CD14-positive monocyte (primary cell): Measurements from ENCODE around the gene ZBTB14. TPM values are rescaled to one million over a fixed set of nuclear protein-coding genes. Genes with fewer than 3 reads are reported as not detected.

Source experiments
- DNase-seq, 3 donors: peaks; one replicate each; pipeline ENCODE4 v3.0.0-alpha.2; 2011 to 2022
- H2AFZ ChIP-seq: 2 replicates; pipeline ENCODE4 v1.6.0; 2012; ENCODE audit warnings: mild to moderate bottlenecking, low read depth, low read length, inconsistent platforms; ENCODE audit not compliant: insufficient read depth, poor library complexity, severe bottlenecking
- H3K27ac ChIP-seq, 2 donors: 1 replicate in 1 of 2; 2 replicates in 1 of 2; pipeline ENCODE4 v1.5.1; 2012 to 2013; ENCODE audit warnings: low read length in 2 of 2, control low read depth in 1 of 2, inconsistent platforms in 1 of 2, low read depth in 1 of 2, mild to moderate bottlenecking in 1 of 2
- H3K27me3 ChIP-seq, 2 donors: one replicate each; pipeline versions ENCODE4 v1.6.0 to v1.6.1; 2011 to 2013; ENCODE audit warnings: low read length in 2 of 2; ENCODE audit not compliant: control insufficient read depth in 2 of 2, insufficient read depth in 2 of 2
- H3K36me3 ChIP-seq, 2 donors: replicated peaks in 1 of 2; 1 replicate in 1 of 2; 2 replicates in 1 of 2; pipeline versions ENCODE4 v1.5.1 to v1.6.1; 2012 to 2013; ENCODE audit warnings: low read length in 2 of 2, control low read depth in 1 of 2, inconsistent platforms in 1 of 2, mild to moderate bottlenecking in 1 of 2; ENCODE audit not compliant: insufficient read depth in 2 of 2, control insufficient read depth in 1 of 2
- H3K4me1 ChIP-seq, 2 donors: 1 replicate in 1 of 2; 2 replicates in 1 of 2; pipeline versions ENCODE4 v1.5.1 to v1.6.1; 2012 to 2013; ENCODE audit warnings: low read length in 2 of 2, control low read depth in 1 of 2, inconsistent platforms in 1 of 2, mild to moderate bottlenecking in 1 of 2, moderate library complexity in 1 of 2; ENCODE audit not compliant: insufficient read depth in 2 of 2, control insufficient read depth in 1 of 2
- H3K4me2 ChIP-seq: replicated peaks from 2 replicates; pipeline ENCODE3; 2012; ENCODE audit warnings: low read length, moderate library complexity, mild to moderate bottlenecking; ENCODE audit not compliant: poor library complexity, severe bottlenecking; ENCODE audit errors: extremely low read depth
- H3K4me3 ChIP-seq, 3 experiments: fragments of 200-600 bp in 1 of 3; sonication (generic) in 1 of 3; replicated peaks in 1 of 3; 1 replicate in 2 of 3; 2 replicates in 1 of 3; pipeline ENCODE4 v1.5.1; 2011 to 2013; ENCODE audit warnings: low read length in 3 of 3, mild to moderate bottlenecking in 3 of 3, control low read depth in 2 of 3, low read depth in 2 of 3, inconsistent platforms in 1 of 3, moderate library complexity in 1 of 3
- H3K79me2 ChIP-seq: 2 replicates; pipeline ENCODE4 v1.6.0; 2012; ENCODE audit warnings: mild to moderate bottlenecking, control low read depth, inconsistent platforms, low read length, moderate library complexity; ENCODE audit not compliant: insufficient read depth
- H3K9ac ChIP-seq: 2 replicates; pipeline ENCODE4 v1.6.0; 2017; ENCODE audit warnings: low read length, mild to moderate bottlenecking; ENCODE audit not compliant: insufficient read depth, poor library complexity, severe bottlenecking
- H3K9me3 ChIP-seq, 2 donors: replicated peaks in 1 of 2; 1 replicate in 1 of 2; 2 replicates in 1 of 2; pipeline versions ENCODE4 v1.5.1 to v1.6.1; 2012 to 2013; ENCODE audit warnings: low read length in 2 of 2, control low read depth in 1 of 2; ENCODE audit not compliant: control insufficient read depth in 1 of 2, insufficient read depth in 1 of 2
- H4K20me1 ChIP-seq: 2 replicates; pipeline ENCODE4 v1.6.0; 2012; ENCODE audit warnings: mild to moderate bottlenecking, low read length, control low read depth, moderate library complexity; ENCODE audit not compliant: insufficient read depth
- H3K27ac Mint-ChIP-seq, 7 donors: one replicate each; pipeline ENCODE4 v1.8.0; 2020; ENCODE audit warnings: mild to moderate bottlenecking in 7 of 7, mixed read lengths in 7 of 7, moderate library complexity in 6 of 7, inconsistent platforms in 2 of 7
- H3K27me3 Mint-ChIP-seq, 3 donors: one replicate each; pipeline ENCODE4 v1.8.0; 2021 to 2022; ENCODE audit warnings: low read depth in 3 of 3, mild to moderate bottlenecking in 3 of 3, mixed read lengths in 3 of 3, moderate library complexity in 3 of 3, inconsistent platforms in 1 of 3
- H3K36me3 Mint-ChIP-seq, 2 donors: one replicate each; pipeline ENCODE4 v1.8.0; 2020; ENCODE audit warnings: mixed read lengths in 2 of 2, inconsistent platforms in 1 of 2, mild to moderate bottlenecking in 1 of 2
- H3K4me1 Mint-ChIP-seq: one replicate; pipeline ENCODE4 v1.8.0; 2020; ENCODE audit warnings: mild to moderate bottlenecking, mixed read lengths
- H3K4me3 Mint-ChIP-seq, 2 donors: one replicate each; pipeline ENCODE4 v1.8.0; 2020; ENCODE audit warnings: mild to moderate bottlenecking in 2 of 2, mixed read lengths in 2 of 2, moderate library complexity in 1 of 2
- H3K9me3 Mint-ChIP-seq, 7 donors: one replicate each; pipeline ENCODE4 v1.8.0; 2020 to 2022; ENCODE audit warnings: mixed read lengths in 7 of 7, mild to moderate bottlenecking in 6 of 7, moderate library complexity in 6 of 7, inconsistent platforms in 2 of 7
- WGBS: methylation state at CpG from one replicate; pipeline ENCODE4 v1.1.5; 2013; ENCODE audit warnings: missing lambda C conversion rate; ENCODE audit not compliant: insufficient coverage; 5-methylcytosine and 5-hydroxymethylcytosine counted together
- intact Hi-C, 2 donors: fragments of 100-400 bp; cut with micrococcal nuclease; formaldehyde crosslinking; loops; one replicate each; pipeline versions ENCODE4 v1.15.0 to v1.15.1; 2023
- polyA plus RNA-seq, 3 donors: library from polyadenylated mRNA; depleted of rRNA in 1 of 3; unstranded in 2 of 3; stranded (reverse) in 1 of 3; fragments of 300-500 nt in 2 of 3; fragments of >200 nt in 1 of 3; fragmentation: Illumina TruSeq in 2 of 3; gene quantifications; 1 replicate in 2 of 3; 2 replicates in 1 of 3; pipeline ENCODE4 v1.2.3, GENCODE V29; 2012 to 2021
- TF ChIP-seq, protein P1 (sequence below): fragments of 200-600 bp; IDR thresholded peaks from one replicate; pipeline ENCODE4 v1.8.0; 2022; ENCODE audit warnings: antibody characterized with exemption, mild to moderate bottlenecking

ZBTB14 gene
- polyA plus RNA-seq, 3 donors: 6.8 to 10.0 (median 7.5) TPM

DNA sequence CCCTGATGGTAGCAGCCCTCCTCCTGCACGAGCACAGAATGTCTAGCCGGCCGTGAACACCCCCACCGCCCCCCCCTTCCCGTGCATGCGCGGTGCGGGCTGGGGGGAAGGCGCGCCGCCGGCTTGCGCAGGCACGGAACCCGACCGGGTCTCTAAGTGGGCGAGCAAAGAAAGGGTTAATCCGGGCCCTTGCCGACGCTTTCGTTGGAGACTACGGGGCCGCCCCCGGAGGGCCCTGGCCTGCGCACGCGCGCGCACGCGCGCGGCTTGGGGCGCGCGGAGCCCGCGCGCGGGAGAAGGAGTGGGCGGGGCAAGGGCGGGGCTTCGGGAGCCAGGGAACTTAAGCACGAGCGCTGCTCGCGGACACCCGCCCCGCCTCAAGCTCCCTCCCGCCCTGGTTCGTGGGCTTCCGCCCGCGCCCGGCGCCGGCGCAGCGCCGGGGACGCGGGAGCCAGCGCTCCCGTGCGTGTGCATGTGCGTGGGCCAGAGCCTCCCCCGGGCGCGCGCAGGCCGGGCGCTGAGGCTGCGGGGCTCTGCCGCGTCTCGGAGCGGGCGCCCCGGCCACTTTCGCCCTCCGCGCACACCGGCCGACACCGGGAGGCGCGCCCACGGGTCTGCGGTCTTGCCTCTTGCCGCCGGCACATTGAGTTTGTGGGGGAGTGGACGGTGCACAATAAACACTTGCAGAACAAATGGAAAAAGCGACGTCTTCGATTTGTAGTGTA, 617 bp upstream of the ZBTB14 start:
- H3K27me3 ChIP-seq: peaks cover 0 to 5% of the 10 kb centered on the region in 2 donors
- H3K4me3 Mint-ChIP-seq: peak overlapping the region; percentile 96
- TF ChIP-seq, protein P1, sequence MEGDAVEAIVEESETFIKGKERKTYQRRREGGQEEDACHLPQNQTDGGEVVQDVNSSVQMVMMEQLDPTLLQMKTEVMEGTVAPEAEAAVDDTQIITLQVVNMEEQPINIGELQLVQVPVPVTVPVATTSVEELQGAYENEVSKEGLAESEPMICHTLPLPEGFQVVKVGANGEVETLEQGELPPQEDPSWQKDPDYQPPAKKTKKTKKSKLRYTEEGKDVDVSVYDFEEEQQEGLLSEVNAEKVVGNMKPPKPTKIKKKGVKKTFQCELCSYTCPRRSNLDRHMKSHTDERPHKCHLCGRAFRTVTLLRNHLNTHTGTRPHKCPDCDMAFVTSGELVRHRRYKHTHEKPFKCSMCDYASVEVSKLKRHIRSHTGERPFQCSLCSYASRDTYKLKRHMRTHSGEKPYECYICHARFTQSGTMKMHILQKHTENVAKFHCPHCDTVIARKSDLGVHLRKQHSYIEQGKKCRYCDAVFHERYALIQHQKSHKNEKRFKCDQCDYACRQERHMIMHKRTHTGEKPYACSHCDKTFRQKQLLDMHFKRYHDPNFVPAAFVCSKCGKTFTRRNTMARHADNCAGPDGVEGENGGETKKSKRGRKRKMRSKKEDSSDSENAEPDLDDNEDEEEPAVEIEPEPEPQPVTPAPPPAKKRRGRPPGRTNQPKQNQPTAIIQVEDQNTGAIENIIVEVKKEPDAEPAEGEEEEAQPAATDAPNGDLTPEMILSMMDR: no peak
- under 1% methylated on average over 94 of the region's 95 CpGs for WGBS
- H3K4me1 Mint-ChIP-seq: peaks cover 19% of the 10 kb centered on the region
- peaks cover 20 to 26% of the 10 kb centered on the region in 2 donors for H3K4me1 ChIP-seq
- no peaks in the 10 kb centered on the region for H3K9me3 ChIP-seq
- H3K9me3 Mint-ChIP-seq: no peaks in the 10 kb centered on the region
- peak overlapping the region; percentile 89 for H3K9ac ChIP-seq
- peak overlapping the region; percentile 90 for H3K4me2 ChIP-seq
- intact Hi-C loops: loop anchor here in 1 of 2 donors (5.0 to 10.0 kb wide), 3 partner anchors 59 to 1119 kb away; partner anchors contain the start of gene L3MBTL4
- peaks cover 14 to 16% of the 10 kb centered on the region in 2 donors for H3K36me3 ChIP-seq
- H3K27ac Mint-ChIP-seq: peak overlapping the region; percentile 91 to 96 (median 95)
- H3K4me3 ChIP-seq: peak overlapping the region; percentile 89 to 97 (median 90)
- peak overlapping the region; percentile 94 for H2AFZ ChIP-seq
- DNase-seq: peak; percentile 90 to 94 (median 93)
- peak overlapping the region; percentile 91 to 94 for H3K27ac ChIP-seq
- no peaks in the 10 kb centered on the region for H4K20me1 ChIP-seq
- peaks cover 2 to 6% (median 3%) of the 10 kb centered on the region in 3 donors for H3K27me3 Mint-ChIP-seq
- peaks cover 12% of the 10 kb centered on the region in 2 donors for H3K36me3 Mint-ChIP-seq
- peaks cover 20% of the 10 kb centered on the region for H3K79me2 ChIP-seq

- H3K27me3 ChIP-seq: no peaks in the 10 kb centered on the region
- TF ChIP-seq, protein P1: no peak
- Mint-ChIP-seq H3K27ac (peak overlapping the region; percentile 90 to 95 (median 94)), H3K27me3 (peaks cover 0 to 2% (median 0%) of the 10 kb centered on the region in 3 donors), H3K4me1 (peaks cover 19% of the 10 kb centered on the region), H3K9me3 (no peaks in the 10 kb centered on the region), H3K36me3 (peaks cover 25 to 27% of the 10 kb centered on the region in 2 donors), H3K4me3 (peak overlapping the region; percentile 89 to 90)
- WGBS: under 1% methylated on average over 48 of the region's 58 CpGs
- peak overlapping the region; percentile 50 to 92 (median 91) for H3K4me3 ChIP-seq
- H3K9me3 ChIP-seq: no peaks in the 10 kb centered on the region
- peak overlapping the region; percentile 92 to 96 for H3K27ac ChIP-seq
- H2AFZ ChIP-seq: peak overlapping the region; percentile 83
- peaks cover 20% of the 10 kb centered on the region for H3K79me2 ChIP-seq
- H4K20me1 ChIP-seq: no peaks in the 10 kb centered on the region
- H3K4me1 ChIP-seq: peaks cover 20 to 26% of the 10 kb centered on the region in 2 donors
- intact Hi-C loops: loop anchor here (5.0 to 10.0 kb wide), 3 partner anchors 57 to 1120 kb away; partner anchors contain the start of gene L3MBTL4 (in 1 of the 2)
- peak overlapping the region; percentile 92 for H3K4me2 ChIP-seq
- DNase-seq: peak; percentile 65 to 70 (median 65)
- H3K36me3 ChIP-seq: peaks cover 24 to 31% of the 10 kb centered on the region in 2 donors
- peak overlapping the region; percentile 90 for H3K9ac ChIP-seq
These were observed 882 bp downstream of the ZBTB14 start for GRCh38 chr18:5294457-5295230.
